Right lung (tissue), 10 donors: ENCODE measurements around the gene CDX2. TPM values are rescaled to one million over a fixed set of nuclear protein-coding genes. Genes with fewer than 3 reads are reported as not detected.
"Not testable (repeated sequence)": the region's sequence is repeated elsewhere in the genome, so short reads cannot be mapped to it uniquely, and the experiment has no call there.

ENCODE experiments used
- DNase-seq, 2 donors: peaks; one replicate each; pipeline ENCODE4 v3.0.0-alpha.2; 2013
- long read RNA-seq, 8 donors: transcript quantifications; one replicate each; lab custom pipeline, GENCODE V29; 2026
- polyA plus RNA-seq, 5 donors: library from polyadenylated mRNA; unstranded; fragments of 120-200 nt; gene quantifications; one replicate each; pipeline versions ENCODE4 v1.2.1 to v1.2.3, GENCODE V29; 2013; ENCODE audit warnings: inconsistent platforms in 1 of 5, low replicate concordance in 1 of 5; ENCODE audit not compliant: insufficient read length in 5 of 5, insufficient read depth in 1 of 5

Gene CDX2, protein sequence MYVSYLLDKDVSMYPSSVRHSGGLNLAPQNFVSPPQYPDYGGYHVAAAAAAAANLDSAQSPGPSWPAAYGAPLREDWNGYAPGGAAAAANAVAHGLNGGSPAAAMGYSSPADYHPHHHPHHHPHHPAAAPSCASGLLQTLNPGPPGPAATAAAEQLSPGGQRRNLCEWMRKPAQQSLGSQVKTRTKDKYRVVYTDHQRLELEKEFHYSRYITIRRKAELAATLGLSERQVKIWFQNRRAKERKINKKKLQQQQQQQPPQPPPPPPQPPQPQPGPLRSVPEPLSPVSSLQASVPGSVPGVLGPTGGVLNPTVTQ
- not detected for polyA plus RNA-seq
- long read RNA-seq, donor 1, full-length matches to known transcripts, result 2 of 2 reads
- long read RNA-seq, donor 1, partial matches to known transcripts, result 0 of 2 reads
- long read RNA-seq, donor 1, other reads (novel, unspliced or antisense), result 0 of 2 reads
- long read RNA-seq, donor 2, result 0 reads
- long read RNA-seq, donor 3, result 0 reads
- long read RNA-seq, donor 4, result 0 reads
- long read RNA-seq, donor 5, result 0 reads
- long read RNA-seq, donor 6, result 0 reads
- long read RNA-seq, donor 7, result 0 reads
- long read RNA-seq, donor 8, result 0 reads

DNA sequence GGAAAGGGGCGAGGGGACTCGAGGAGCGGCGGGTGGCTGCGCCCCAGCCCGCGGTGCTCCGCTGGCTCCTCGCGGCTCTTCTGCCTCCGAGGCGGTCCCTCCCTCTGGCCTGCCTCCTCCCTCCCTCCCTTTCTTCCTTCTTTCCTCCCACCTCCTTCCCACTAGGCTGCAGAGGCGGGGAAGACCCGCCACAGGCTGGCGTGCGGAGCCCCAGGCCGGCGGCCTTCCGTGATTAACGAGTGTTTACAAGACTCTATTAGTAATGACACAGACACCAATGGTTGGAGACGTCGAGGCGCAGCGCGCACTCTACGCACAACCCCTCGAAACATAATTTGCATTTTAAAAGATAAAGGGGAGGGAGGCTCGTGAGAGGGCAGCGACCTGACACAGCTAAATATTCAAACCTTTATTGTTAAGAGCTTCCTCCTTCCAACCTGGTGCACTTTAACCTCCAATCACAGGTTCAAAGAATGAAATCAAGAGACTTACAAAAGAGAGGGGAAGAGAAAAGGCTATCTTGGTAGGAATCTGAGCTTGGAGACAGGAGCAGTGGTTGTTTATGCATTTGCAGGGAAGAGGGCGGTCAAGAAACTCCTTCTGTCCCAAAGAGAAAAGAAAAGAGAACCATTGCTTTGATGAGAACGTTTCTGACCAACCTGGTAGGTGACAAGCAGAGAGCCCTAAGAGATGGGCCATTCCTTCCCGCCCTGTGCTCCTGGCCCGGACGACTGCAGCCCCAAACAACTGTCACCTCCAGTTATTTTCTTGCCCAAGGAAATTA, at the start of gene CDX2:
CDX2 (minus strand) TSS at position 234 of the 784 bp plus-strand sequence. CDS start 309 bp downstream, outside the sequence.
- no peak for DNase-seq

DNA sequence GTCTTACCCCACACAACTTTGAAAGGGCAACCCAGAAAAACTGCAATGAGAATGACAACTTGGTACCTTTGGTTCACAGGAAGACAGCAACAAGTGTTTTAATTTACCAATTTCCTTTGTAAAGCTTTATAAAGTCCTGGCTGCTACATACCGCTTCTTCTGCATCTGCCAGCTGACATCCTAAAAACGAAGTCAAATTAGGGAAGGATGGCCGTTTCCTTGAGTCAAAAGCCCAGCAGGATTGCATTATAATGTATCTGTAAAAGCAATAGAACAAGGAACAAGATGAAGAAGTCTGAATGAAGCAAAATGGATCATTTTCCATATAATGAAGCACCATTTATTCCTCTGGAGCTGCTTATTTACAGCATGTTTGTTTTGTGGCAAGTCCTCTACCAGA, 45.2 kb upstream of the CDX2 start:
- no peak for DNase-seq

DNA sequence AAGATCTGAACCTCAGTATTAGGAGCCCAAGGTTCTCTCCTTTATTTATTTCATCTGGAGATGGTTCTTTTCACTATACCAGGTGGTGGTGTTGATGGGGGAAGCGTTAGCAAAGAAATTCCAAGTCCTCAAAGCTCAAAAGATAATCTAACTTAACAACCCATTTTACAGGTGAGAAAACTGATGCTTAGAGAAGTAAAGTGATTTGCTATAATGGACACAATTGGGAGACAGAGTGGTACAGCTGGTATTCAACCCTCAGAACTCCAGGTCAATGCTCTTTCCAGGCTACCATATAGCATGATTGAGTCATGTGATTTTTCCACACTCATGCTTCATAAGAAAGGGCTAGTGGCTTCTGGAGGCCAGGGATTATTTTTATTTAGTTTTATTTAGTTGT, 44.4 kb upstream of the CDX2 start:
- no peak for DNase-seq

DNA sequence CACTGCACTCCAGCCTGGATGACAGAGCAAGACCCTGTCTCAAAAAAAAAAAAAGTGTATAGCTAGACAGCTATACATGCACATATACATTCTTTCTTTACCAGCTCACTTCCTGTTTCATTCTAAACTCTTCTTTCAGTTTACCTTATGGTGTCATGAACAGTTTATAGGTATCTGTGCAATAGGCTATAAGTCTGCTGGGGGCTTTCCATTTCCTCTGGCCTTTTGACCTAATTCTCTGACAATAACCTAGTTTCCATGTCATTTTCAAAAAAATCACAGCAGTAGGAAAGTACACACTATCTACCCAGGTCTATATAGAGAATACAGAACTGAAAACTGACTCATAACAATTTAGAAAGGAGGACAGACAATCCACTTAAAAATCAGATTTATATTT, 43.8 kb upstream of the CDX2 start:
- no peak for DNase-seq

DNA sequence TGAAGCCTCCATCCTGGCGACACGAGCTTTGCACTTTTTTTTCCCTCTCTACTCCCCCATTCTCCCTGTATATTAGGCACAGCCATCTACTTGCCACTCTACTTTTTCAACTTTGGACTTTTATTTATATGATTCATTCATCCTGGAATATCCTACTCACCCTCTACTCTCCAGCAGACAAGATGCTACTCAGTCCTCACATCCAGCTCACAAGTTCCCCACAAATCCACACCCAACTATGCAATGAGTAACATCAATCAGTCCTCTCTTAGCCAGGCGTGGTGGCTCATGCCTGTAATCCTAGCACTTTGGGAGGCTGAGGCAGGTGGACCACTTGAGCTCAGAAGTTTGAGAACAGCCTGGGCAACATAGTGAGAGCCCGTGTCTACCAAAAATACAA, 43.3 kb upstream of the CDX2 start:
- no peak for DNase-seq

DNA sequence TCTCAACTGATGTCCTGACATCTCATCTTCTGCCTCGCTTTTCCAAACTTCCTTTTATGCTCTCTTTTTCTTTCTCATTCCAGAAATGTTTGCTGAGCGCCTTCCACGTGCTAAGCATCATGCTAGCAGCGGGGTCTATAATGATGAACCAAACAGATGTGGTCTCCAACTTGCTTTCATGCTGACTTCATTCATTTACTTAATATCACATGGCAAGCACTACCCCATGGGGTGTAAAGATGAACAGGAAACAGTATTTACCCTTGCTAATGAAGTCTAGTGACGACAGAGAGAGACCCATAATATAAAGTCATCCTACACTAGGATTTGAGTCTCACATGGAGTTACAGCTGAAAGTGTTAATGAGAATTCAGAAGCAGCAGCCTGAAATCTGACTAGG, 40.9 kb upstream of the CDX2 start:
- DNase-seq, result no peak

DNA sequence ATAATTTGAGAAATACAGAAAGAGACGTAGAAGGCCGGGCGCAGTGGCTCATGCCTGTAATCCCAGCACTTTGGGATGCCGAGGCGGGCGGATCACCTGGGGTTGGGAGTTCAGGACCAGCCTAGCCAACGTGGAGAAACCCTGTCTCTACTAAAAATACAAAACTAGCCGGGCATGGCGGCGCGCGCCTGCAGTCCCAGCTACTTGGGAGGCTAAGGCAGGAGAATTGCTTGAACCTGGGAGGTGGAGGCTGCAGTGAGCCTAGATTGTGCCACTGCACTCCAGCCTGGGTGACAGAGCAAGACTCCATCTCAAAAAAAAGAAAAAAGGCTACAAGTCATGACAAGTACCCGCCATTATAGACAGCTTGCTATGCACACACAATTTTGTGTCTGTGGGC, 35.9 kb upstream of the CDX2 start:
- DNase-seq, result not testable (repeated sequence)

DNA sequence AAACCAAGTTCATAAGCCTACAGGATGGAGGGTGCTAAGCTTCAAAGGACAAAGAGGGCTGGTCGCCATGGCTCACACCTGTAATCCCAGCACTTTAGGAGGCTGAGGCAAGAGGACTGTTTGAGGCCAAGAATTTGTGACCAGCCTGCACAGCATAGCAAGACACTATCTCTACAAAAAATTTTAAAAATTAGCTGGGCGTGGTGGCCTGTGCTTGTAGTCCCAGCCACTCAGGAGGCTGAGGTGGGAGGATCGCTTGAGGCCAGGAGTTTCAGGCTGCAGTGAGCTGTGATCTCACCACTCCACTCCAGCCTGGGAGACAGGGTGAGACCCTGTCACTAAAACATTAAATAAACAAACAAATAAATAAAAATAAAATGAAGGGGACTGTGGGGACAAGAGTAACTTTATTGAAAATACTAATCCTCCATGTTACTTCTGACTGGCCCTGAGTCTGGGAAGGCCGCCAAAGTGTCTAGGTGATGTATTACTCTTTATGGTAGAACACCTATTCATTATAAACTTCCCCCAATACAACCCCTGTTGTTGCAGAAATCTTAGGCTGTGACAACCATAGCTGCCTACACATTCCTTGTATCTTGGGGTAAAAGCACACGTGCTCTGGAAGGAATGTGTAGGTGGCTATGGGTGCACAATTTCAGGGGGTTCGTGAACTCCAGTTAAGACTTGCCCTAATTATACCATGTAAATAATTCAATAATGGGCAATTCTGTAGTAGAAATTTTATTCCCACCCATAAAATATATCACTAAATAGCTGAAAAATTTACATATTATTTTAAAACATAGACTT, 34.0 kb upstream of the CDX2 start:
- no peak for DNase-seq

DNA sequence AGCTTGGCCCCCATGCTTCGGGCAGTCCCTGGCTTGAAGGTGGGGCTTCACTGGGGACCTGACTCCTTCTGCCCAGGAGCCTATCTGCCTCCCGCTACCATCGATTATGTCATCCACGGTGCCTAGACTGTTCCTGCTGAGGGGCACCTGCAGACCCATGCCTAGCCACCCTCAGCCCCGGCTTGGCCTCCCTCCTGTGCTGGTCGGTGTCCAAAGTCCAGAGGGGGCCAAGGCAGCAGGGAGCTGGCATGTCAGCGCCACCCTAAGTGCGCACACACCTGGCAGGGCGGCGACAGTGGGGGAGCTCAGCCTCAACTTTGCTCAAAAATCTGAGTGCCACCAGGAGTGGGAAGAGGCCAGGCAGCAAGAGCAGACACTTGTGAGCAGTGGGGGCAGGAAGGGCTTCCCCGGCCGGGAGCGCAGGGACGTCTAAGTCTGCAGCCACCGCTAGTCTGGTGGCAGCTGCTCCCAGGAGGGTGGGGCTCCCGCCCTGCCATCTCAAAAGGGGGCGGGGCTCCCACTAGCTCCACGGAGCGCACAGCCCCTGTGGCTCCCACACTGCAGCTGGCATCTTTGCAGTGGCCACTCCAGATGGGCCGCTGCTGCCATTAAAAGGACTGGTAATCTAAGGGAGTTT, 32.8 kb upstream of the CDX2 start:
- DNase-seq, result no peak

DNA sequence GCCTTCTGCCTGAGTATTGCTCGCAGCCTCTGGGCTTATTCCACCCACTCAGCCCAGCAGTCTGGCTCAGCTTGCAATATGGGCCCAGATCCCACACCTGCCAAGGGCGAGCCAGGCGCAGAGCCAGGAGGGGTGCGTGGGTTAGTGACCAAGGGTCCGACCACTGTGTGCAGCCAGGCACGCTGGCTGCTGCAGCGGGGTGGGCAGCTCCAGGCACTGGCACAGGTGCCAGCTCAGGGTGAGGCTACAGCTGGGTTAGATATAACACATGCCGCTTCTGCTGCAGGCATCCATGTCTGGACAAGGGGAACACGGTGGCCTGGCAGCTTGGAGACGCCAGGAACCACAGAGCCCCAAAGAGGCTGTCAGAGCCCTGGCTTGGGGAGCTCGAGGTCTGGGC, 31.9 kb upstream of the CDX2 start:
- no peak for DNase-seq

DNA sequence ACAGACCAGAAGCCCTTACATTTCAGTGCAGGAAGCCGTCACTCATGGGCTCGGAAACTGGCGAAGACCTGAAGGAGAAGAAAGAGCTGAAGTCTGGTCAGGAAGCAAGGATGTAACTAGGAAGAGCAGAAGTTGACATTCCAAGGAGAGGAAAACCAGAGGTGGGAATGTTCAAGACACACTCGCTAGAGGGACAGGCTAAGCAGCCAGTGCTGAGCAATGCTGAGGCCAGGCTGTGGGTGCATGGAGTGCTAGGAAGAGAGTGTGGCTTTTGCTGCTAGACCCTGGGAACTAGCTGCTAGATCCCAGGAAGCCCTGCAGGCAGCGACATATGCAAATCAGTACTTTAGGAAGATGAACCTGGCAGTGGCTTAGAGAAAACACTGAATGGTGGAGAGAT, 31.5 kb upstream of the CDX2 start:
- no peak for DNase-seq

DNA sequence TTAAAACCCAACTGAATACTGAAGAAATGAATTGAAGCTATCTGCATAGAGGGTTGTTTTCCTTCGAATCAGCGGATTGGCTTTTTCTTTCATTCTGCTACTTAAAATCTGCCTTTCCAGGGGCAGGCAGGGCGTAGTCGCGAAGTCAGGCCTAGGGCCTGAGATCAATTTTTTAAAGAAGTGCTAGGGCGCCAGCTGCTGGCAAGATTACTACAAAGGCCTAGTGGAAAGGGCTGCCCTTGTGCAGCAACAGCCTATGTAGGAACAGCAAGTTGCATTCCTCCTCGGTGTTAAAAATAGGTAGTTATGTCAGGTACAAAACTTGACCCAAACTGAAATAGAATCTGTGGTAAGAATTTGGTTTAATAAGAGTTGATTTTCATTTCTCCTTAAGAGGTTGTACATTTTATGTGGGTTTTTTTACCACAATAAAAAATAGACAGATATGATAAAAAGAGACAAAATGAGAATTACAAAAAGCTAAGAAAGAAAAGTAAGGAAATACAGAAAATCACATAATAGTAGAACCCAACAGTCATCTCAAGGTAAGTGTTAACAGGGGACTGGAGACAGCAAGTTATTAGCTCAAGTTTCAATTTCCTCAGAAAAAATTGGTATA, 28.9 kb upstream of the CDX2 start:
- peak in 1 of 2 donors; percentile 16 for DNase-seq

DNA sequence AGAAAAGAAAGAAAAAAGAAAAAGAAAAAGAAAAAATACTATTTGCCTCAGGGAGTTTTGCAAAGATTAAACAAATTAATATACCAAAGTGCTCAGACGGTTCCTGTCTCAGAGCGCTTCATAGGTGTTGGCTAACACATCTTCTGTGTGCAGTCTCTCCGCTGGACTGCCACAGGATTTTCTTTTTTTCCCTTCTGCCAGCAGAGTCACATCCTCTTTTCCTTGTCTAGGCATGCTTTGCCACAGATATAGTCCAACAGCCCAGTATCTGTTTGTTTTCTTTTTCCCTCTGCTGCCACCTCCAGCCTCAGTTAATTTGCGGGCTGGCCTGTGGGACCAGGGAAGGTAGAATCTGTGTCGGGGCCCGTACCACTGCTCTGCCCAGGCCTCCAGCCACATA, 22.8 kb upstream of the CDX2 start:
- no peak for DNase-seq

DNA sequence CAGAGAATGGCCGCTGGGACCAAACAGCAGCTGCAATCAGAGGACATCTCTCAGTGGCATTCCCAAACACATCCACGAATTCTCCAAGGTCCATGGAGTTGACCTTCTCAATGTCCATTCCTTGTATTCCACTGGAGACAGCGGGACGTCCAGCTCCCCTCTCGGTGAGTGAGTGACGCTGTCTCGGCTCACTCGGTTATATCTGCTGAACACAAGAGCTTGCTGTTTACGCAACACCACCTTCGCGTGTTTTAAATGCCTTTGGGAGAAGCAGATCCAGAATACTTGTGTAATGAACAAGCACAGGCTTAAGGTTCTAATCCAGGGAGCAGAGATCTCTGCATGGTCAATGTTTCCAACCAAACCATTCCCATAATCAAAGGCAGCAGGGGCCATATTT, 19.4 kb upstream of the CDX2 start, which contains the start of gene URAD:
URAD (minus strand) TSS at position 174 of the 400 bp plus-strand sequence; CDS start at position 118, 56 bp downstream.
- no peak for DNase-seq

DNA sequence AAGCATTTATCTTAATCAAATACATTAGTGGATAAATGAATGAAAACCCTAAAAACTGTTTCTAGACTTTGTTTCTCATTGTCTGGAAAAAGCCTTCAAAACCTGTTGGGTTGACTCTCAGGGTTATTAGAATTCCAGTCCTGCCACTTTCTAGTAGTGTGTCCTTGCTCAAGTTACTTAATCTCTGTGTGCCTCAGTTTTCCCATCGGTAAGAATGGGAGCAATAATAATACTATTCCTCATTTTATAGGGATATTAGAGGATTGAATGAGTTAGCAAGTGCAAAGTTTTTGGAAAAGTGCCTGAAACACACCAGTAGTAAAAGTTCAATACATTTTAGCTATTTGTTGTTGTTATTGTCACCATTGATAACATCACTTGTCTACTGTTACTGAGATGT, 16.5 kb upstream of the CDX2 start:
- DNase-seq, result no peak

DNA sequence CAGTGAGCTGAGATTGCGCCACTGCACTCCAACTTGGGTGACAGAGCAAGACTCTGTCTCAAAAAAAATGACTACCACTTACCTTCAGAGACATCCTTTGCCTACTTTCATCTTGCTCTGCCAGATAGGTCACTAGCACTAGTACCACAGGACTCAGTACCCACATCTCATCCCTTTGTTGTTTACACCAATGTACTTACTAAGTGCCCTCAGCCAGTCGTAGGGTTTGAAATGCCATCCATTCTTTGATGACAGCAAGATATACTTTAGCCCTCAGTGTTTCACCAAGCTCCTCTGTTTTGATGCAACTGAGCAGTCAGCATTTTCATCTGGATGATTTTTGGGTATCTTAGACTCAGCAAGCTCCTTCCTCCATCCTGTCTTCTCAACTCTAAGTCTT, 13.2 kb upstream of the CDX2 start:
- DNase-seq, result no peak

DNA sequence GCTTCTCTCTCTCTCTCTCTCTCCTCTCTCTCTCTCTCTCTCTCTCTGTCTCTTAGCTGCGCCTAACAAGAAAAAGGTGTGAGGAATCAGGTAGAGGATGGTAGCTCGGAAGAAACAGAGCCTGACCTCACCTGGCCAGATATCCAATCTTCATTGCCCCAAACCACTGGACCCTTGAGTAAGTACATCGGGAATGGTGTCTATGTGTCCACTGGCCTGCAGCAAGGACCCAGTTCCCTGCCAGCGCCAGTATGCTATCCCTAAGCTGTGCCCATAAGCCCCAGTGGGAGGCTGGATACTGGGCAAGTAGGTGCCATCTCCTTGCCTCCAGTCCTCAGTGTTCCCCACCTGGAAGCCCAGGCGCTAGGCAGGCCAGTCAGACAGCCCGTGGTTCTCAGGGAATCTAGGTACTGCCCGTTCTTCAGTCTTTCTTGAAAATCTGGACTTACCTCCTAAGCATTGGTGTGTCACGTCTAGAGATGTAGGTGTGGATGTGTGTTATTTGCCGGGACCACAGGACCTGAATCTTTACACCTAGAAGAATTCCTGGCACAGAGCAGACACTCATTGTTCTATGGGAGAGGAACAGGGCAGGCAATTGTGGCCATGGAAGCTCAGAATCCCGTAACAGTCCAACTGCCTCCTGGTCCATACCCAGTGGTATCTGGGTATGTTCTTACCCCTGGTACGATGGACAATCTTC, 12.0 kb upstream of the CDX2 start:
- no peak for DNase-seq

DNA sequence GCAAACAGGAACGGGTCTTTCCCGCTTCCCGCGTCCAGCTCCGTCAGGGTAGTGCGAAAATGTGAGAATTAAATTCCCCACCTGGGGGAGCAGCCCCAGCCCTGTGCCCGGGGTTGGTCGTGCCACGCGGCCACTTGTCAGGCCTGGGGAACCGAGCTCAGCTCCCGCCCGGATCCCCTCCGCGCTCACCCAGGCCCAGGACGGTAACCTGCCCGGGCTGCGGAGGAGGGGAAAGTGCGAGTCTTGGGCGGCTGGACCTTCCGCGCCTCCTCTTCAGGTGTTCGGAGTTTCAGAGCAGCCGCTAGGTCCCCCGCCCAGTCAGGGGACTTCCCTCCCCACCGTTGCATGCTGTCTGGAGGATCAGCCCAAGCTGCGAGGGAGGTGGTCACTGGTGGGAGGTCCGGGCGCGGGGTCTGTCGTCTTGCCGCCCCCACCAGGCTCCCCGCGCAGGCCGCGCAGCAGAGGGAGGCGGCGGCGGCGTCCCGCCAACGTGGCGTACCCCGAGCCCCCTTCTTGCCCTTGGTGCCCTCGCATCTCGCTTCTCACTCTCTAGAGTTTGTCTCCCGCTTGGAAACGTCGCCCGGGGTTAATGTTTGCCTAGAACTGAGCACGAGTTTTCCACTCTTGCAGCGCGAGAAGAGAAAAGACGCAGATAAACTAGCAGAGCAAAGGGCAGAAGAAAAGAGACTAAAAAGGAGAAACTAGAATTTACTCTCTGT, 11.3 kb upstream of the CDX2 start:
- no peak for DNase-seq

DNA sequence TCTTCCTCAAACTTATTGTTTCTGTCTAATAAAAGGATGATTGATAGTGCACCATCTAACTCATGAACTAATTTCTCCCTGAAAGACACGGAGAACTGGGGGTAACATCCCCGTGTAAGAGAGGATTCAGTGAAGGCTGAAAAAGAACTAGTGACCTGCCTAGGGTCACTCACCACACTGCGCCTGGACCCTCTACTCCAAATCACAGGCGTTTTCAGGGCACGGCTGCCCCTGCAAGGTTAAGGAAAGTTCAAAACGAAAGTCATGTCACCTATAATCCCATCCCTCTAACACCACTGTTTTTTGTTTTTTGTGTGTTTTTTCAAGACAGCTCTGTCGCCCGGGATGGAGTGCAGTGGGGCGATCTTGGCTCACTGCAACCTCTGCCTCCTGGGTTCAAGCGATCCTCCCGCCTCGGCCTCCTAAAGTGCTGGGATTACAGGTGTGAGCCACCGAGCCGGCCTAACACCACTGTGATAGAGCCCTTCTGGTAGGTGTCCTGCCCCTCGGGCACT, 10.7 kb upstream of the CDX2 start:
- no peak for DNase-seq
